Small intestine (tissue), 7 donors: Measurements from ENCODE around the gene KIAA1958. TPM values are rescaled to one million over a fixed set of nuclear protein-coding genes. Genes with fewer than 3 reads are reported as not detected.

Experiments
- DNase-seq, 2 donors: peaks; one replicate each; pipeline versions ENCODE4 v3.0.0 to v3.0.0-alpha.2; 2013
- FAIRE-seq: peaks from 2 replicates; lab custom pipeline; 2012; peaks lifted over from hg19 to GRCh38; lab: Jason Lieb, UNC
- H3K27ac ChIP-seq, 3 donors: one replicate each; pipeline ENCODE4 v1.5.1; 2013; ENCODE audit warnings: low read length in 2 of 3, mild to moderate bottlenecking in 2 of 3, control low read depth in 1 of 3, inconsistent platforms in 1 of 3, low read depth in 1 of 3, moderate library complexity in 1 of 3
- H3K27me3 ChIP-seq, 3 donors: one replicate each; pipeline ENCODE4 v1.6.1; 2013; ENCODE audit warnings: low read length in 3 of 3, inconsistent platforms in 1 of 3; ENCODE audit not compliant: control insufficient read depth in 3 of 3, insufficient read depth in 3 of 3
- H3K36me3 ChIP-seq, 3 donors: one replicate each; pipeline ENCODE4 v1.6.1; 2013; ENCODE audit warnings: low read length in 3 of 3, inconsistent platforms in 1 of 3, low read depth in 1 of 3, mild to moderate bottlenecking in 1 of 3, moderate library complexity in 1 of 3; ENCODE audit not compliant: control insufficient read depth in 3 of 3, insufficient read depth in 2 of 3
- H3K4me1 ChIP-seq, 3 donors: one replicate each; pipeline ENCODE4 v1.6.1; 2013; ENCODE audit warnings: low read length in 2 of 3, inconsistent platforms in 1 of 3, low read depth in 1 of 3, mild to moderate bottlenecking in 1 of 3, moderate library complexity in 1 of 3; ENCODE audit not compliant: control insufficient read depth in 3 of 3, insufficient read depth in 2 of 3
- H3K4me3 ChIP-seq, 3 donors: one replicate each; pipeline ENCODE4 v1.5.1; 2013; ENCODE audit warnings: low read length in 3 of 3, control low read depth in 1 of 3, inconsistent platforms in 1 of 3, low read depth in 1 of 3, mild to moderate bottlenecking in 1 of 3, moderate library complexity in 1 of 3
- H3K9me3 ChIP-seq, 2 donors: one replicate each; pipeline ENCODE4 v1.6.1; 2013; ENCODE audit warnings: low read depth in 1 of 2, low read length in 1 of 2; ENCODE audit not compliant: control insufficient read depth in 2 of 2, insufficient read depth in 1 of 2
- WGBS, 3 donors: extraction: QIAGEN DNeasy Blood & Tissue Kit; methylation state at CpG; one replicate each; pipeline ENCODE4 v1.1.7; 2013; 5-methylcytosine and 5-hydroxymethylcytosine counted together
- polyA plus RNA-seq, 4 donors: library from polyadenylated mRNA; stranded (reverse) in 3 of 4; unstranded in 1 of 4; fragments of 200-250 nt in 3 of 4; fragments of 120-200 nt in 1 of 4; gene quantifications; one replicate each; pipeline versions ENCODE4 v1.2.1 to v1.2.3, GENCODE V29; 2013
- donor health status: healthy with polysubstance abuse.
- donor health status: control.
- donor health status: control.
- donor health status: Bipolar disorder and iron deficiency.
- donor health status: healthy.

KIAA1958 gene
- polyA plus RNA-seq, 4 donors: 0.54 to 9.8 (median 1.1) TPM

GRCh38 chr9:112520656-112521055, 34.0 kb downstream of the KIAA1958 start:
- H3K36me3 ChIP-seq: no peaks in the 10 kb centered on the region
- H3K27ac ChIP-seq: no peak overlapping the region
- no peaks in the 10 kb centered on the region for H3K9me3 ChIP-seq
- DNase-seq (no peak), FAIRE-seq (no peak)
- H3K4me1 ChIP-seq: no peaks in the 10 kb centered on the region
- H3K4me3 ChIP-seq: no peak overlapping the region
- WGBS, 3 donors: 60 to 83% (median 72%) methylated on average over 3 of the region's 3 CpGs
- H3K27me3 ChIP-seq: no peaks in the 10 kb centered on the region

GRCh38 chr9:112526973-112527372, 40.3 kb downstream of the KIAA1958 start:
- H3K9me3 ChIP-seq: no peaks in the 10 kb centered on the region
- DNase-seq (no peak), FAIRE-seq (no peak)
- H3K4me3 ChIP-seq: no peak overlapping the region
- H3K27me3 ChIP-seq: no peaks in the 10 kb centered on the region
- peaks cover 2 to 3% (median 3%) of the 10 kb centered on the region in 3 donors for H3K4me1 ChIP-seq
- 21 to 57% (median 52%) methylated on average over 1 of the region's 1 CpG for WGBS, 3 donors
- H3K36me3 ChIP-seq: no peaks in the 10 kb centered on the region
- no peak overlapping the region for H3K27ac ChIP-seq

- 46 to 63% (median 53%) methylated on average over 2 of the region's 2 CpGs for WGBS, 3 donors
- no peaks in the 10 kb centered on the region for H3K36me3 ChIP-seq
- no peaks in the 10 kb centered on the region for H3K9me3 ChIP-seq
- peaks cover 3 to 4% (median 4%) of the 10 kb centered on the region in 3 donors for H3K4me1 ChIP-seq
- H3K4me3 ChIP-seq: no peak overlapping the region
- no peak overlapping the region for H3K27ac ChIP-seq
- FAIRE-seq (no peak), DNase-seq (no peak)
- H3K27me3 ChIP-seq: no peaks in the 10 kb centered on the region
Measured at GRCh38 chr9:112527959-112528358, 41.3 kb downstream of the KIAA1958 start.

GRCh38 chr9:112529316-112529715, 42.7 kb downstream of the KIAA1958 start:
- 88 to 93% (median 92%) methylated on average over 2 of the region's 2 CpGs for WGBS, 3 donors
- H3K4me3 ChIP-seq: no peak overlapping the region
- DNase-seq: no peak
- no peak for FAIRE-seq
- H3K27ac ChIP-seq: no peak overlapping the region
- H3K27me3 ChIP-seq: no peaks in the 10 kb centered on the region
- H3K36me3 ChIP-seq: no peaks in the 10 kb centered on the region
- no peaks in the 10 kb centered on the region for H3K9me3 ChIP-seq
- H3K4me1 ChIP-seq: peaks cover 3 to 4% (median 4%) of the 10 kb centered on the region in 3 donors

- H3K27ac ChIP-seq: no peak overlapping the region
- no peak for FAIRE-seq
- DNase-seq: no peak
Measured at GRCh38 chr9:112530751-112531205, 44.2 kb downstream of the KIAA1958 start.

GRCh38 chr9:112531666-112532282, 45.1 kb downstream of the KIAA1958 start:
- 31 to 63% (median 50%) methylated on average over 6 of the region's 6 CpGs for WGBS, 3 donors
- FAIRE-seq: no peak

More at GRCh38 chr9:112530751-112531205, 44.2 kb downstream of the KIAA1958 start:
- 92 to 99% (median 93%) methylated on average over 6 of the region's 6 CpGs for WGBS, 3 donors
- Histone ChIP-seq H3K4me3 (no peak overlapping the region), H3K4me1 (peaks cover 3 to 4% (median 4%) of the 10 kb centered on the region in 3 donors), H3K27me3 (no peaks in the 10 kb centered on the region), H3K36me3 (no peaks in the 10 kb centered on the region), H3K9me3 (no peaks in the 10 kb centered on the region)

GRCh38 chr9:112532427-112532826, 45.8 kb downstream of the KIAA1958 start:
- Histone ChIP-seq H3K36me3 (peaks cover 0 to 3% (median 0%) of the 10 kb centered on the region in 3 donors), H3K27ac (no peak overlapping the region), H3K4me3 (no peak overlapping the region), H3K27me3 (no peaks in the 10 kb centered on the region), H3K9me3 (no peaks in the 10 kb centered on the region), H3K4me1 (peaks cover 3 to 4% (median 4%) of the 10 kb centered on the region in 3 donors)
- DNase-seq: peak in 1 of 2 donors; percentile 10
- no peak for FAIRE-seq
- WGBS, 3 donors: 39 to 52% (median 42%) methylated on average over 1 of the region's 1 CpG

More at GRCh38 chr9:112531666-112532282, 45.1 kb downstream of the KIAA1958 start:
- peak; percentile 61 to 78 for DNase-seq
- no peaks in the 10 kb centered on the region for H3K27me3 ChIP-seq
- no peaks in the 10 kb centered on the region for H3K9me3 ChIP-seq
- H3K27ac ChIP-seq: peak overlapping the region in 2 of 3 donors; percentile 26 to 44
- H3K4me1 ChIP-seq: peaks cover 3 to 4% (median 4%) of the 10 kb centered on the region in 3 donors
- H3K4me3 ChIP-seq: no peak overlapping the region
- no peaks in the 10 kb centered on the region for H3K36me3 ChIP-seq

- H3K4me1 ChIP-seq: peaks cover 3 to 4% (median 4%) of the 10 kb centered on the region in 3 donors
- peaks cover 0 to 3% (median 0%) of the 10 kb centered on the region in 3 donors for H3K36me3 ChIP-seq
- no peaks in the 10 kb centered on the region for H3K27me3 ChIP-seq
- H3K4me3 ChIP-seq: no peak overlapping the region
- no peak for DNase-seq
- no peaks in the 10 kb centered on the region for H3K9me3 ChIP-seq
- H3K27ac ChIP-seq: no peak overlapping the region
- no peak for FAIRE-seq
- 86 to 92% (median 91%) methylated on average over 3 of the region's 3 CpGs for WGBS, 3 donors
Measured at GRCh38 chr9:112533660-112534059, 47.0 kb downstream of the KIAA1958 start.
